SK-N-SH treated with all-trans-retinoic acid at 6 μM for 48 hours (cell line): ENCODE measurements around the gene COG2.
A peak's percentile ranks its signal among the peaks of the same experiment; 100 is the strongest.

Source experiments
- ATAC-seq: fragments of 200-7000 bp; cut with Tn5 transposase; 3 replicates; pipeline ENCODE4 v1.9.1; 2020; ENCODE audit warnings: mild to moderate bottlenecking, moderate library complexity
- ARNTL ChIP-seq: fragments of 450-650 bp; formaldehyde crosslinking; IDR thresholded peaks from 2 replicates; pipeline ENCODE4 v1.5.0; 2020; ENCODE audit warnings: low read depth, mild to moderate bottlenecking, moderate library complexity, borderline replicate concordance
- BACH2 ChIP-seq: fragments of 250-450 bp; sonication (Bioruptor Pico); IDR thresholded peaks from 2 replicates; pipeline ENCODE4 v1.9.0; 2021; ENCODE audit warnings: mild to moderate bottlenecking, borderline replicate concordance
- CREB5 ChIP-seq: fragments of 250-450 bp; sonication (Bioruptor Pico); IDR thresholded peaks from 2 replicates; pipeline ENCODE4 v1.5.1; 2020; ENCODE audit warnings: low read depth, mild to moderate bottlenecking, moderate library complexity
- CSDC2 ChIP-seq: fragments of 250-450 bp; sonication (Bioruptor Pico); IDR thresholded peaks from 2 replicates; pipeline ENCODE4 v1.5.0; 2020; ENCODE audit warnings: mild to moderate bottlenecking, moderate library complexity
- CSRNP3 ChIP-seq: fragments of 250-450 bp; sonication (Bioruptor Pico); IDR thresholded peaks from 2 replicates; pipeline ENCODE4 v1.5.1; 2021; ENCODE audit warnings: mild to moderate bottlenecking, moderate library complexity
- ESRRG ChIP-seq: fragments of 250-450 bp; sonication (Bioruptor Pico); IDR thresholded peaks from 2 replicates; pipeline ENCODE4 v1.6.1; 2021; ENCODE audit warnings: mild to moderate bottlenecking
- GLIS3 ChIP-seq: fragments of 250-450 bp; sonication (Bioruptor Pico); IDR thresholded peaks from 2 replicates; pipeline ENCODE4 v1.5.0; 2020; ENCODE audit warnings: mild to moderate bottlenecking, moderate library complexity
- ISL1 ChIP-seq: fragments of 250-450 bp; sonication (Bioruptor Pico); IDR thresholded peaks from 2 replicates; pipeline ENCODE4 v2.1.2; 2022; ENCODE audit warnings: mild to moderate bottlenecking, moderate library complexity
- OSR1 ChIP-seq: fragments of 250-450 bp; sonication (Bioruptor Pico); IDR thresholded peaks from 2 replicates; pipeline ENCODE4 v1.8.0; 2022; ENCODE audit warnings: moderate library complexity, mild to moderate bottlenecking, inconsistent platforms
- PATZ1 ChIP-seq: fragments of 250-450 bp; sonication (Bioruptor Pico); IDR thresholded peaks from 2 replicates; pipeline ENCODE4 v1.8.0; 2020; ENCODE audit warnings: mild to moderate bottlenecking, moderate library complexity, borderline replicate concordance
- POU6F1 ChIP-seq: fragments of 250-450 bp; sonication (Bioruptor Pico); IDR thresholded peaks from 2 replicates; pipeline ENCODE4 v1.8.0; 2021; ENCODE audit warnings: low read depth, mild to moderate bottlenecking, moderate library complexity, borderline replicate concordance
- PPARA ChIP-seq: fragments of 250-450 bp; sonication (Bioruptor Pico); IDR thresholded peaks from 2 replicates; pipeline ENCODE4 v1.5.0; 2020; ENCODE audit warnings: mild to moderate bottlenecking, borderline replicate concordance
- SNAI2 ChIP-seq: fragments of 250-450 bp; sonication (Bioruptor Pico); IDR thresholded peaks from 2 replicates; pipeline ENCODE4 v1.5.0; 2020; ENCODE audit warnings: mild to moderate bottlenecking, moderate library complexity
- TCF4 ChIP-seq: fragments of 250-450 bp; sonication (Bioruptor Pico); IDR thresholded peaks from 2 replicates; pipeline ENCODE4 v1.8.0; 2021; ENCODE audit warnings: mild to moderate bottlenecking, moderate library complexity, borderline replicate concordance
- TSHZ2 ChIP-seq: fragments of 250-450 bp; sonication (Bioruptor Pico); IDR thresholded peaks from 2 replicates; pipeline ENCODE4 v1.5.0; 2020; ENCODE audit warnings: mild to moderate bottlenecking, moderate library complexity
- ZC3H10 ChIP-seq: fragments of 250-450 bp; sonication (Bioruptor Pico); IDR thresholded peaks from 2 replicates; pipeline ENCODE4 v1.5.1; 2021; ENCODE audit warnings: mild to moderate bottlenecking, moderate library complexity
- ZFP3 ChIP-seq: fragments of 250-450 bp; sonication (Bioruptor Pico); IDR thresholded peaks from 2 replicates; pipeline ENCODE4 v1.5.0; 2020; ENCODE audit warnings: mild to moderate bottlenecking, moderate library complexity
- ZNF565 ChIP-seq: fragments of 450-650 bp; formaldehyde crosslinking; conservative IDR thresholded peaks from 2 replicates; pipeline ENCODE4 v1.5.0; 2020; ENCODE audit warnings: low read depth, mild to moderate bottlenecking, moderate library complexity
- ZNF70 ChIP-seq: fragments of 450-650 bp; formaldehyde crosslinking; IDR thresholded peaks from 2 replicates; pipeline ENCODE4 v1.5.0; 2020; ENCODE audit warnings: mild to moderate bottlenecking, moderate library complexity
- ZNF8 ChIP-seq: fragments of 450-650 bp; formaldehyde crosslinking; IDR thresholded peaks from 2 replicates; pipeline ENCODE4 v1.5.0; 2020; ENCODE audit warnings: mild to moderate bottlenecking, moderate library complexity

The COG2 gene

GRCh38 chr1:230632273-230632873, 9.9 kb upstream of the COG2 start:
- TF ChIP-seq ESRRG (CRISPR knock-in tag) (no peak), SNAI2 (no peak), TCF4 (CRISPR knock-in tag) (no peak), PPARA (CRISPR knock-in tag) (no peak), ZNF8 (CRISPR knock-in tag) (no peak), GLIS3 (CRISPR knock-in tag) (no peak), TSHZ2 (CRISPR knock-in tag) (no peak), ZC3H10 (no peak), ZNF70 (CRISPR knock-in tag) (no peak), OSR1 (CRISPR knock-in tag) (no peak), CREB5 (CRISPR knock-in tag) (no peak), CSDC2 (CRISPR knock-in tag) (no peak), PATZ1 (CRISPR knock-in tag) (no peak), ARNTL (no peak), POU6F1 (CRISPR knock-in tag) (no peak), ISL1 (CRISPR knock-in tag) (no peak), CSRNP3 (CRISPR knock-in tag) (no peak), BACH2 (CRISPR knock-in tag) (no peak), ZFP3 (CRISPR knock-in tag) (no peak), ZNF565 (CRISPR knock-in tag) (no peak)
- ATAC-seq = peak; percentile 91

GRCh38 chr1:230633469-230633868, 8.8 kb upstream of the COG2 start:
- TF ChIP-seq CSDC2 (CRISPR knock-in tag) (no peak), ESRRG (CRISPR knock-in tag) (no peak), ZFP3 (CRISPR knock-in tag) (no peak), PPARA (CRISPR knock-in tag) (no peak), TCF4 (CRISPR knock-in tag) (no peak), PATZ1 (CRISPR knock-in tag) (no peak)
- TF ChIP-seq, all 23 proteins: peak for 0
- no peak for ATAC-seq
